ENCODE measurements around the gene FLNB. TPM values are rescaled to one million over a fixed set of nuclear protein-coding genes. Genes with fewer than 3 reads are reported as not detected.

The FLNB gene
- total RNA-seq, 1 experiment from 2014 or later = 83.4 TPM

- H2BK120ac ChIP-seq (ENCODE audit: low read depth, low read length, poor library complexity, severe bottlenecking) = no peak overlapping the region
- H3K56ac ChIP-seq (ENCODE audit: insufficient read length, low read depth, low read length) = no peak overlapping the region
- no peaks in the 10 kb centered on the region for H3K79me1 ChIP-seq (ENCODE audit: insufficient read depth, low read depth, low read length, poor library complexity, severe bottlenecking)
- H4K91ac ChIP-seq (ENCODE audit: insufficient read length, low read depth, low read length) = no peak overlapping the region
- no peak overlapping the region for H3T11ph ChIP-seq (ENCODE audit: low read length)
- H2BK5ac ChIP-seq (ENCODE audit: insufficient read length, low read length) = no peak overlapping the region
- H3K9me3 ChIP-seq (ENCODE audit: control insufficient read depth, low read depth, low read length) = no peaks in the 10 kb centered on the region
- no peaks in the 10 kb centered on the region for H4K20me1 ChIP-seq (ENCODE audit: control insufficient read depth, insufficient read depth, insufficient read length)
- no CpG with 5 or more reads among the region's 6 CpGs for WGBS (ENCODE audit: extremely low coverage, insufficient read length, low lambda C conversion rate)
- no peak overlapping the region for H2BK20ac ChIP-seq (ENCODE audit: low read depth, low read length, poor library complexity, severe bottlenecking)
- no peak overlapping the region for H2AFZ ChIP-seq (ENCODE audit: low read length)
- TF ChIP-seq CTCF (conservative IDR thresholded peaks at IDR 0.05) = no peak
- H3K9ac ChIP-seq (ENCODE audit: extremely low read depth, insufficient read length, low read length) = no peak overlapping the region
- Mint-ChIP-seq H3K4me1 (no peaks in the 10 kb centered on the region), H3K27ac (no peak overlapping the region), H3K9me3 (no peaks in the 10 kb centered on the region), H3K36me3 (ENCODE audit: insufficient read depth in 1 of 3, low read depth in 3 of 3) (peaks cover 27 to 87% (median 81%) of the 10 kb centered on the region in 3 experiments; a peak in 6 of 7 replicates), H3K27me3 (ENCODE audit: low read depth) (no peaks in the 10 kb centered on the region), H3K4me3 (no peak overlapping the region)
- no peak overlapping the region for H2BK15ac ChIP-seq (ENCODE audit: low read depth, low read length)
- no peak overlapping the region for H2BK12ac ChIP-seq (ENCODE audit: insufficient read length, low read depth, low read length)
- H3K27me3 ChIP-seq (ENCODE audit: insufficient read depth, low read length) = no peaks in the 10 kb centered on the region
- H4K8ac ChIP-seq (replicated peaks; ENCODE audit: insufficient read length, low read depth, low read length) = no peak overlapping the region
- no peak overlapping the region for H4K5ac ChIP-seq (ENCODE audit: insufficient read length, low read depth, low read length)
- DNase-seq = no peak
- no peaks in the 10 kb centered on the region for H3K4me1 ChIP-seq (ENCODE audit: insufficient read depth, low read length)
- no peak overlapping the region for H3K4ac ChIP-seq (ENCODE audit: low read depth, low read length)
- no peak overlapping the region for H3K18ac ChIP-seq (ENCODE audit: insufficient read length, low read depth, low read length)
- H3K23ac ChIP-seq (ENCODE audit: insufficient read length, low read depth, low read length) = no peak overlapping the region
- H3K23me2 ChIP-seq (ENCODE audit: insufficient read length, low read depth, low read length, poor library complexity, severe bottlenecking) = no peaks in the 10 kb centered on the region
- no peaks in the 10 kb centered on the region for H3K79me2 ChIP-seq (ENCODE audit: insufficient read depth, low read length)
- no peak overlapping the region for H3K4me2 ChIP-seq (ENCODE audit: insufficient read depth, insufficient read length, low read length)
- H3K14ac ChIP-seq (ENCODE audit: insufficient read depth, low read length) = no peak overlapping the region
- no peak overlapping the region for H3K27ac ChIP-seq (ENCODE audit: insufficient read length, low read depth, low read length)
- no peak overlapping the region for H2AK5ac ChIP-seq (ENCODE audit: insufficient read length, low read length)
Observed at GRCh38 chr3:58107597-58107996, 99.4 kb downstream of the FLNB start.

All from H9 (cell line).